GM19328 (cell line): Measurements from ENCODE around the gene BMS1.
"Not testable (repeated sequence)": the region's sequence is repeated elsewhere in the genome, so short reads cannot be mapped to it uniquely, and the experiment has no call there.

ENCODE experiments used
- ATAC-seq: cut with Tn5 transposase; IDR thresholded peaks from one replicate; pipeline ENCODE4 v1.9.1; 2021; ENCODE audit warnings: mild to moderate bottlenecking, moderate library complexity; ENCODE audit not compliant: unreplicated experiment

BMS1 gene

DNA sequence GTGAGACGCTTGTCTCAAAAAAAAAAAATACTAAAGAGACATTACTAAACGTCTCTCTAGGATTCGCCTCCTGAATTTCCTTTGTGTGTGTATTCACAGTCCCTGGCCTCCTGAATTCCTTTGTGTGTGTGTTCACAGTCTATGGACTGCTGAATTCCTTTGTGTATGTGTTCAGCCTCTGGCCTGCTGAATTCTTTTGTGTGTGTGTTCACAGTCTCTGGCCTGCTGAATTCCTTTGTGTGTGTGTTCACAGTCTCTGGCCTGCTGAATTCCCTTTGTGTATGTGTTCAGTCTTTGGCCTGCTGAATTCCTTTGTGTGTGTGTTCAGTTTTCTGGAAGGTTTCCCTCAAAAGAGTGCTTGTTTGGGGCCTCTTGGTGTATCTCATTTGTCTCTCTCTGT, 8.2 kb downstream of the BMS1 start:
- ATAC-seq, result no peak

- no peak for ATAC-seq
Observed at GRCh38 chr10:42795701-42796100, 13.1 kb downstream of the BMS1 start.

GRCh38 chr10:42801135-42801534, 18.5 kb downstream of the BMS1 start:
- ATAC-seq, result no peak

DNA sequence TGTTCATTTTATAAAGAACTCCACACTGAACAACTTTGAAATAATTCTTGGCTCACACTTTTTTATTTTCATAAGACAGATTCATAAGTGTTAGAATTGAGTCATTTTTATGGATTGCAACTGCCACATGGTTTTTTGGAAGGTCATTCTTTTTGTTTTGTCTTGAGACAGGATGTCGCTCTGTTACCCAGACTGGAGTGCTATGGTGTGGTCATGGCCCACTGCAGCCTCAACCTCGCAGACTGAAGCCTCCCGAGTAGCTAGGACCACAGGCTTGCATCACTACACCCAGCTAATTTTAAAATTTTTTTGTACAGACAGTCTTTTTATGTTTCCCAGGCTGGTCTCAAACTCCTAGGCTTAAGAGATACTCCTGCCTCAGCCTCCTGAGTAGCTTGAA, 20.3 kb downstream of the BMS1 start:
- ATAC-seq, result no peak

DNA sequence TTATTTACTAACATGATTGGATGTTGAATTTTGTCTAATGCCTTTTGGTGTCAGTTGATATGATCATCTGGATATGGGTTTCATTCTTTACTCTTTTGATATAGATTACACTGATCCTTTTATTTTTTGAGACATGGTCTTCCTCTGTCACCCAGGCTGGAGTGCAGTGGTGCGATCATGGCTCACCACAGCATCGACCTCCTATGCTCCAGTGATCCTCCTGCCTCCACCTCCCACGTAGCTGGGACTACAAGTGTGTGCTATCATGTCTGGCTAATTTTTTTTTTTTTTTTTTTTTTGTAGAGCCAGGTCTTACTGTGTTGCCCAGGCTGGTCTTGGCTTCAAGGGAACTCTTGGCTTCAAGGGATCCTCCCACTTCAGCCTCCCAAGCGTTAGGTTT, 27.1 kb downstream of the BMS1 start:
- ATAC-seq, result no peak

- ATAC-seq, result no peak
Observed at GRCh38 chr10:42812028-42812427, 29.4 kb downstream of the BMS1 start.

DNA sequence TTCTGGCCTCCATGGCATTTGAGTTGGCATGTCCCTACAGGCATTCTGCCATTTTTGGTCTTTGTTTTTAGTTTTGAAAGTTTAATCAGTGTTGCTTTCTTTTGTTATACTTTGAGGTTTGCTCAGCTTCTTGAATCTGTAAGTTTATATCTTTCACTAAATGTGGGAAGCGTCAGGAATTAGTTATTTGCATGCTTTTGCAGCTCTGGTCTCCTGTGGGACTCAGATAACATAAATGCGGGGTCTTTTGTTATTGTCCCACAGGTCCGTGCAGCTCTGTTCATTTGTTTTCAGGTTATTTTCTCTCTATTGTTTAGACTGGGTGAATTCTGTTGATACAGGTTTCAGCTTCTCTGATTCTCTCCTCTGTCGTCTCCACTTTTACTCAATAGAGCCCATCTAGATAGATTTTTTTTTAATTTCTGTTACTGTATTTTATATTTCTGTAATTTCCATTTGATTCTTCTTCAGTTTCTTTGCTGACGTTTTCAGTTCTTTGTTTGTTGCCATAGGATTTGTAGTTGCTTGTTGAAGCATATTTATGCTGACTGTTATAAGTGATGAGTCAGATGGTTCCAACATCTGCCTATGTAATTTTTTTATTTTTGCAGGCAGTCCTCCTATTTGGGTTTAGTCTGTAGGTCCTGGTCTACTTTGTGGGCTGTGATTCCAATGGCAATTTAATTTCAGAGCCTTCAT, 31.5 kb downstream of the BMS1 start:
- not testable (repeated sequence) for ATAC-seq

GRCh38 chr10:42816334-42816733, 33.7 kb downstream of the BMS1 start:
- not testable (repeated sequence) for ATAC-seq

GRCh38 chr10:42816912-42817311, 34.3 kb downstream of the BMS1 start:
- ATAC-seq, result no peak

GRCh38 chr10:42817417-42817816, 34.8 kb downstream of the BMS1 start:
- not testable (repeated sequence) for ATAC-seq

- ATAC-seq, result not testable (repeated sequence)
Observed at GRCh38 chr10:42826759-42827158, 44.2 kb downstream of the BMS1 start.

DNA sequence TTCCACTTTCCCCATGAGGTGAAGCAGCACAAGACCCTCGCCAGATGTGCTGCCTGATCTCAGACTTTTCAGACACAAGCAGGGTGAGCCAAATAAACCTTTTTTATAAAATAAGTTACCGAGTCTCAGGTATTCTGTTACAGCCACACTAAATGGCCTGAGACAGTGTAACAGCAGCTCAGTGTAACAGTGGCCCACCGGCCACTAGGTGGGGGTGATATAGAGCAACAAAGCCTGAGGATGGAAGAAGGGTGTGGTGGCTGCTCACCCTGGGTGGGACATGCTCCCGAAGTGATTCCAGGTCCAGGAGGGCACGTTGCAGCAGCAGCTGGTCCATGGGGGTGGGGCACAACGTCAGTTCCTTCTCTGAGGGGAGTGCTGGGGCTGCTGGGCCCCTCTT, 44.6 kb downstream of the BMS1 start:
- no peak for ATAC-seq

- not testable (repeated sequence) for ATAC-seq
Observed at GRCh38 chr10:42828391-42828790, 45.8 kb downstream of the BMS1 start.

GRCh38 chr10:42830237-42830636, 47.6 kb downstream of the BMS1 start:
- no peak for ATAC-seq

DNA sequence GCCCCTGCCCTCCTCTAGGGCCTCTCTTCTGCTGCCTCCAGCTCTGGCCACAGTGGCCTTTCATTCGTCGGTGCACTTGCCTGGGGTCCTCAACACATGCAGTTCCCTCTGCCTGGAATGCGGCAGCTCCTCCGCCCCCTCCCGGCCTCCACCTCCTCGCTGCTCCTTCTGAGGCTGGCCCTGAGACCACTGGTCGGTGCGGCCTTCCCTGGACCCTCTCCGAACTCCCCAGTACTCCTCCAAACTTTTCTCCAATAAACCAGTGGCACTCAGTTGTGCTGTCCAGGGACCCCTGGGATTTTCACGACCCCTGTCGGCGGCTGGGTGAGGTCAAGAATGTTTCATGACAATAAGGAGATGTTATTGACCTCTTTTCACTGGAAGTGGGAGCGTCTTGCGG, 53.5 kb downstream of the BMS1 start:
- no peak for ATAC-seq

- no peak for ATAC-seq
Observed at GRCh38 chr10:42836771-42837468, 54.3 kb downstream of the BMS1 start.

DNA sequence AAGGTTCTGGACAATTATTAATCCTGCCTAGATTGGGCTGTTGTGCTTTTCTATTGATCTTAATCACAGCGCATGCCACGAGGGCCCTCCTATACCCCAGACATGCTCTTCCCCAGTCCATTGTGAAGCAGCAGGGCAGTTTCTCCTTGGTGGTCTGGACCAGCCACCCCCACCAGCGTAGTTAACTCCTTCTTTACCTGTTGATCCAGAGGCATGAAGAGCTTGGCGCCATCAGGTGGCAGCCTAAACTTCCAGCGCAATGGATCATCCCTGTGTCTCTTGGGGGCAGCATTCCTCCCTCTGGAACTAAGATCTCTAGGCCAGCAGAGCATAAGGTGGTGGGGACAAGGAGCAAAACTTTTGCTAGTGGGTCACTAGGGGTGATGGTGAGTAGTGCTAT, 62.2 kb downstream of the BMS1 start:
- not testable (repeated sequence) for ATAC-seq

DNA sequence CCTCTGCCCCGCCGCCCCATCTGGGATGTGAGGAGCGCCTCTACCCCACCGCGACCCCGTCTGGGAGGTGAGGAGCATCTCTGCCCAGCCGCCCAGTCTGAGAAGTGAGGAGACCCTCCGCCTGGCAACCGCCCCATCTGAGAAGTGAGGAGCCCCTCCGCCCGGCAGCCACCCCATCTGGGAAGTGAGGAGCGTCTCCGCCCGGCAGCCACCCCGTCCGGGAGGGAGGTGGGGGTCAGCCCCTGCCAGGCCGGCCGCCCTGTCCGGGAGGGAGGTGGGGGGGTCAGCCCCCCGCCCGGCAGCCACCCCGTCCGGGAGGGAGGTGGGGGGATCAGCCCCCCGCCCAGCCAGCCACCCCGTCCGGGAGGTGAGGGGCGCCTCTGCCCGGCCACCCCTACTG, 64.7 kb downstream of the BMS1 start:
- not testable (repeated sequence) for ATAC-seq

- ATAC-seq, result no peak
Observed at GRCh38 chr10:42850931-42851330, 68.3 kb downstream of the BMS1 start.

GRCh38 chr10:42859256-42859655, 76.7 kb downstream of the BMS1 start:
- ATAC-seq, result no peak

DNA sequence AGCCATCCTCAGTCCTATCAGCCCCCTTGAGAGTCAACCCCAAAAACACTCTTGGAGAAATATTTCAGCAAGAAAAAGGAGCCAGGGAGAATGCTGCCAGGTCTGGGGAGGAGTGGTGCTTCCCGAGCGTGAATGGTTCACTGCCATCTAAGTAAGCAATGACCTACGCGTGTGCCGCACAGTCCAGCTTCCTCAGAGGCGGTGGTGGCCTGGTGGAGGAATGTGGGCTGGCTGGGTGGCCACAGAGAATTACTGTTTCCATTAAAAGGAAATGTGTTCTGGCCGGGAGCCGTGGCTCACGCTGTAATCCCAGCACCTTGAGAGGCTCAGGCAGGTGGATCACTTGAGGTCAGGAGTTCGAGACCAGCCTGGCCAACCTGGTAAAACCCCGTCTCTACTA, 77.4 kb downstream of the BMS1 start:
- not testable (repeated sequence) for ATAC-seq

GRCh38 chr10:42862801-42863200, 80.2 kb downstream of the BMS1 start:
- ATAC-seq, result not testable (repeated sequence)

- no peak for ATAC-seq
Observed at GRCh38 chr10:42864575-42864974, 82.0 kb downstream of the BMS1 start.
